ENCODE measurements around the gene PRKAG2. TPM values are rescaled to one million over a fixed set of nuclear protein-coding genes. Genes with fewer than 3 reads are reported as not detected.

Gene PRKAG2
- total RNA-seq, 1 experiment from 2014 or later: 10.9 TPM

DNA sequence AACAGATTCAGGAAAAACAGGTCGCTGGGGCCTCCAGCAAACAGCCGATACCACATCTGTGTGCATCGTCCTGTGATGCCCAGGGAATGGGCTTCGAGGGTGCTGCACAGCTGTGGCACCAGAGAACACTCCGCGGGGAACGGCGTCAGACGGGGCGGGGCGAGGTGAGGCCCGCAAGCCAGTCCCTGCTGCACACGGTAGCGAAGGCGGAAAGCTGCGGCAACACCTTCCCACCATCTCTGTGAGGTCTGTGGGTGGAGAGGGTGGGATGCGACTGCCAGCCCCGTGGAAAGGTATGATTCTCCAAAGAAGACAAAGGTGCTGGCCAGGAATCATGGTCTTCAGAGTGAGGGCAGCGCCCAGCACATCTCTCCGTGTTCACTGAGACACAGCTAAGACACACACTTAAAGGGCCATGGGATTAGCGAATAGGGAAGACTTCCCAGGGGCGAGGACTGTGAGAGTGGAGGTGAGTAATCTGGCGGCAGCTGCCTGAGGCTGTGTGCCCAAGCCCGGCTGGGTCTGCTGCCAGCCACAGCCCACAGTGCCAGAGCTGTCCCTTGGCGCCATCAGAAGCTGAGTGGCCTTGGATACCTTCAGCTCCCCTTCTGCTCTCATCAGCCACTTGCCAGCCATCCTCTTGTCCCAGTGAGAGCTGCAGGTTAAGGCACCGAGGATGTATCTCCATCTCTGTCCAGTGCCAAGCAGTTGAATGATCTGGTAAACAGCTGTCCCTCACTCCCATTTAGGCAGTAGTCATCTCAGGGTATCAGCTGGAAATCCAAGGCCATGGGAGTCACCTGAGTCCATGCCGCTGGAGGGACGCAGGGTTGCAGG, 17.6 kb downstream of the PRKAG2 start:
- Histone ChIP-seq H3K27ac (no peak overlapping the region), H3K4me3 (no peak overlapping the region), H3K27me3 (no peaks in the 10 kb centered on the region), H3K9me3 (replicated peaks) (no peaks in the 10 kb centered on the region), H3K36me3 (no peaks in the 10 kb centered on the region), H3K4me1 (no peaks in the 10 kb centered on the region; the same call in 1 of the 2 replicates)
- DNase-seq: no peak

DNA sequence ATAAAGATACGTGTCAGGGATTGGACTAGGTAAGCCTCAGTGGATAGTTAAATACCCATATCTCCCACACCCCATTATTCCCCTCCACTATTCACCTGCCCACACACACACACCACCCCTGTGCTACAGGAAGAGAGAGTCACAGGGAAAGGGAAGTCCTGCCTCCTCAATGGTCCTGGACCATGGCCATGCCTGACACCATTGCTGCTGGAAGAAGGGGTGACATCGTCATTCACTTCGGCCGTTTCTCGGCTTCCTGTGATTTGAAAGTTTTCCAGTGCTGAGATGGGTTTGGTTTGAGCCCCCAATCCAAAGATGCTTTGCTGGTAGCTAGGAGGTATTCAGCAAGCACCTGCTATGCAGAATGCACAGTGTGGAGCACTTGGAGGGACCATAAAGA, 18.5 kb downstream of the PRKAG2 start:
- no peak for DNase-seq
- Histone ChIP-seq H3K27ac (no peak overlapping the region), H3K36me3 (no peaks in the 10 kb centered on the region), H3K9me3 (replicated peaks) (no peaks in the 10 kb centered on the region), H3K27me3 (no peaks in the 10 kb centered on the region), H3K4me1 (no peaks in the 10 kb centered on the region), H3K4me3 (no peak overlapping the region)

DNA sequence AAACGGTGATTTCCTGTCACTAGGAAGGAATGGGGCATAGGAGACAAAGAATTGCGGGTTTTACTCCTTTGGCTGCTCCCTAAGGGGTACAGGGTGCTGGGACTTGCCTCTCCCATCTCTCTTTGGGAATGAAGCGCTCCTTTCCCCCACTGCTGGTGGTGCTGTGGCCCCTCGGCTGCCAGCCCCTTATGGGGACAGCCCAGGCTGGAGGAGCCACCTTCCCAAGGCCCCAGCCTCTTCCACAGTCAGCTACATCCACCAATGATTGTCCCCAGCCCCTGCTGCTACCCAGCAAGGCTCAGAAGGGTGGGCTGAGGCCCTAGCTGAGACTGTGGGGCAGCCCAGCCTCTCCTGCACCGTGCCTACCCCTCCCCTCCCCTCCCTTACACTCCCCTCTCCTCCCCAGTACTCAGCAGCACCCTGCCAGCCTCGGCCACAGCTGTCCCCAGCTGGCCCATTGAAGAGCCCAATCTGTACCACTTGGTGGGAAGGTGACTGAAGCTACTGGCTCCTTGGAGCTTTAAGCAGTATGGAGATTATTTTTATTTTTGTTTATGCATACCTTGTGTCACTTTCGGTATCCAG, 19.0 kb downstream of the PRKAG2 start:
- no peaks in the 10 kb centered on the region for H3K9me3 ChIP-seq (replicated peaks)
- no peaks in the 10 kb centered on the region for H3K27me3 ChIP-seq
- DNase-seq: no peak
- H3K27ac ChIP-seq: no peak overlapping the region
- H3K4me1 ChIP-seq: no peaks in the 10 kb centered on the region
- no peaks in the 10 kb centered on the region for H3K36me3 ChIP-seq
- H3K4me3 ChIP-seq: no peak overlapping the region

DNA sequence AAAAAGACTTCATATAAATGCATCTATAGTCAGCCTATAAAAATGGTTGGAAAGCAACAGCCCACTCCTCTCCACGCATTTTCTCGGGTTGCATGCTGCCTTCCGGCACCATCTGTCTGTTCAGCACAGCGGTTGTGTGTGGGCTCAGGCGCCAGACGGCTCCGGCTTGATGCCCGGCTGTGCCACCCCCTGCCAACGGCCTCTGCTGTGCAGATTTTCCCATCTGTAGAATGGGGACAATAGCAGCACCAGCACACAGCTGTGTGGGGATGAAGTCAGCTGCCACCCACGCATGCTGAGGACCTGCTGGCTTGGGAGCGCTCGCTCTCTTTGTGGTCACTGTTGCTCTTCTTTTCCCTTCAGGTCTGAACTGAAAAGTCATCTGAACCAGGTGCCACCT, 19.5 kb downstream of the PRKAG2 start:
- no peaks in the 10 kb centered on the region for H3K4me1 ChIP-seq
- H3K27me3 ChIP-seq: no peaks in the 10 kb centered on the region
- DNase-seq: no peak
- H3K4me3 ChIP-seq: no peak overlapping the region
- H3K9me3 ChIP-seq (replicated peaks): no peaks in the 10 kb centered on the region
- no peaks in the 10 kb centered on the region for H3K36me3 ChIP-seq
- H3K27ac ChIP-seq: no peak overlapping the region

DNA sequence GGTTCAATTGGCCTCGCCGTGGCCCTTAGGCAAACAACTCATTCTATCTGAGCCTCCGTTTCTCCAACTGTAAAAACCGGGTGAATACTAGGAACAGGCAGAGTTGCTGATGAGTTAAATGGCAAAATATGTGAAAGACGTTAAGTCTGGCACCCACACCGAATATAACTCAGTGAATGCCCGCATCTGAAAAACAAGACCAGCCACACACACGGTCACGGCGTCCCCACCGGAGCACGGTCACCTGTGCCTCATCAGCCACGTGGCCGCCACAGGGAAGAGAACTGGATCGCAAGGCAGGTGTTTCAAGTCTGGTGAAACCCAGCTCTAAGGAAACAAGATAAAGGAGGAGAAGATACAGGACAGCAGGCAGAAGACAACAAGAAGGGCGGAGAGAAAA, 20.4 kb downstream of the PRKAG2 start:
- no peak overlapping the region for H3K4me3 ChIP-seq
- no peaks in the 10 kb centered on the region for H3K9me3 ChIP-seq (replicated peaks)
- no peaks in the 10 kb centered on the region for H3K4me1 ChIP-seq
- no peaks in the 10 kb centered on the region for H3K36me3 ChIP-seq
- DNase-seq: no peak
- no peak overlapping the region for H3K27ac ChIP-seq
- H3K27me3 ChIP-seq: no peaks in the 10 kb centered on the region

DNA sequence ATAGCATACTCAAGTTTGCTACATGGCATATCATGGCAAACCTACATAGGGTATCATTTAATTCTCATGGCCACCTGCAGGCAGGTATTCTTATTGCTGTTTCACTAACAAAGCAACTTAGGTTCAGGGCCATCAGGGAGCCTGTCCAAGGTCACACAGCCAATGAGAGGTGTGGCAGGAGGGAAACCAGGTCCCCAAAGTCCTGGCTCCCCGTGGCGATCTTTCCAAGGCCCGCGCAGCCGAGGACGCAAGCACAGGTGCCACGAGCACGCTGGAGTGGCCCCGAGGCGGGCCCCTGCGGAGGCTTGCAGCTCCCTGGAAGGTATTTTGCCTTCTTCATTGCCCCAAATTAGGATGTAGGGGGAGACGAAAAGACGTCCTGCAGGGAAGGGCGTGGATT, 20.8 kb downstream of the PRKAG2 start:
- no peak for DNase-seq
- Histone ChIP-seq H3K9me3 (replicated peaks) (no peaks in the 10 kb centered on the region), H3K4me1 (no peaks in the 10 kb centered on the region), H3K4me3 (no peak overlapping the region), H3K27me3 (no peaks in the 10 kb centered on the region), H3K27ac (no peak overlapping the region), H3K36me3 (no peaks in the 10 kb centered on the region)

DNA sequence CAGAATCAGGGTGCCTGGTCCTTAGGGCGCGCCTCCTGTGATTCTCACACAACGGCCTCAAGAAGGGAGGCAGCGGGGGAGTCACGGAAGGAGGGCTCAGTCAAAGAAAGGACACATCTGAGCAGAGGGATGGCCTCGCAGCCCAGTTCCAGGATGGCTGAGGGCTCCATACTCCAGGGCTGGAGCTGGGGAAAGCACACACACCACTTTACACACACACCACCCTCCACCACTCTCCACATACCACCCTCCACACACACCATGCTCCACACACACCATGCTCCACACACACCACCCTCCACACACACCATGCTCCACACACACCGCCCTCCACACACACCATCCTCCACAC, 22.2 kb downstream of the PRKAG2 start:
- H3K27ac ChIP-seq: no peak overlapping the region
- H3K27me3 ChIP-seq: no peaks in the 10 kb centered on the region
- H3K9me3 ChIP-seq (replicated peaks): no peaks in the 10 kb centered on the region
- H3K36me3 ChIP-seq: no peaks in the 10 kb centered on the region
- H3K4me1 ChIP-seq: no peaks in the 10 kb centered on the region
- no peak overlapping the region for H3K4me3 ChIP-seq
- no peak for DNase-seq

DNA sequence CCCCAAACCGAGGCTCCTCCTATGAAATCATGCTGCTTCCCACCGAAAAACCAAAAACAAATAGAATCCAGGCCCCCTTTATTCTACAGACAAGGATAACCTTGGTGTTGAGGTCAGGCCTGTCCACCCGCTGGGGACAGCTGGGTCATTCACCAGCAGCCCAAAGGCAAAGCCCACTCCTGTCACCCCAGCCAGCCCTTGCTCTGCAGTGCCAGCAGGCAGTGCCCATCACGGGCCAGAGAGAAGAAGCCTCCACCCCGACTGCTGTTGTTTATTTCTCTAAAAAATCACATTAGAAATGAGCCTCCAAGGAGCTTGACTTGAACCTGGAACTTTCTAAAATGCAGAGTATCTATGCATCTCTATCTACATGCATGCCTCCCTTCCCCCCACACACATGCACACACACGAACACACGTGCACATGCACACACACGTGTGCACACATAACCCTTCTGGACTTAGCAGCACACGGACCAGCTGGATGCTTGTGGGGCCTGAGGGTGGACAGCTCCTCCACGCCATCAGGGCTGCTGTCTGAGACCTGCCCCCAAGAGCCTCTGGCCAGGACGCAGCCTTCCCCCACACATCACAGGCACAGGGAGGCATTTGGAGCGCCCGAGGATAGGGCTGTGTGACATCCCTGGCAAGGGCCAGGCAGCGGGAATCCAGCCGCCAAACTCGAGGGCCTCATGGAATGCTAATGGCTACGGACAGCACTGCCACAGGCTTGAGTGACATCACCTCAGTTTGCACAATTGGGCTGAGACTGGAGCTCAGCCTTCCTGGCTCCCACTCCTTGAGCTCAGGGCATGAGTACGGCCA, 22.8 kb downstream of the PRKAG2 start:
- H3K36me3 ChIP-seq: no peaks in the 10 kb centered on the region
- H3K4me1 ChIP-seq: no peaks in the 10 kb centered on the region
- no peak overlapping the region for H3K27ac ChIP-seq
- no peaks in the 10 kb centered on the region for H3K27me3 ChIP-seq
- H3K9me3 ChIP-seq (replicated peaks): no peaks in the 10 kb centered on the region
- peak in 1 of 2 experiments; percentile 23 for DNase-seq
- no peak overlapping the region for H3K4me3 ChIP-seq

DNA sequence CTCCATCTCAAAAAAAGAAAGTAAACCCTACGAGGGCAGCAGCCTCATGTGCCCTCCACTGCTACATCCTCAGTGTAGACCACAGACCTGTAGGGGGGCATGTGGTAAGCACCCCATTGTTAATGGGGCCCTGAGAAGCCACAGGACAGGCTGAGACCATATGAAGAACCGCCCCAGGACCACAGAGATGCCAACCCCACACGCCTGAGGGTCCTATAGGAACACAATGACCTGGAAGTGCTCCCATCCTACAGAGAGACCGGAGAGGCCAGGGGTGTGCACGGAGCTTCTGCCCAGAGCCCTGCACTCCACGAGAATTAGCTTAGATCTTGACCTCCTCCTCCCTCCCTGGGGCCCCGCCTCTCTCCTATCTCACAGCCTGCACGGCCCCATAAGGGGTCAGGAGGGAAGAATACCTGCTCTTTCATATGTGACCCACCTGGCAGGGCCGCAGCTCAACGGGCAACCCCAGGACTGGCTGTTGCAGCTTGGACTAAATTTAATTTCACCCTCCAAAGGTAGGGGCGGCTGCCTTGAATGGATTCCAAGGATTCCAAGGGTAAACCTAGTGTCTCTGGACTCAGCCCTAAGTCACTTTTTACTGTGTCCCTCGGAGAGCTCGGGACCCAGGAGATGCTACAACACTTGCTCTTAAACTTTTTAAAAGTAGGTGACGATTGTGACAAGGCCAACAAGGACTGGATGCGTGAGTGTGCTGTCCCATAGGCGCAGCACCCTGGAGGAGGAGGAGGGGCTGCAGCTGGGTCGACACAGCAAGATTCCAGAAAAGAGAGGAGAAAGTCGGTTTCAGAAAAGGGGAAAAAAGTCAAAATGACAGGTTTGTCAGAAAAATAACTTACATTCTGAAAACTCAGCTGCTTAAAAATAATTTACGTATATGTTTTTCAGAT, 24.2 kb downstream of the PRKAG2 start:
- Histone ChIP-seq H3K36me3 (no peaks in the 10 kb centered on the region), H3K4me3 (no peak overlapping the region), H3K27ac (no peak overlapping the region), H3K27me3 (no peaks in the 10 kb centered on the region), H3K4me1 (no peaks in the 10 kb centered on the region), H3K9me3 (replicated peaks) (no peaks in the 10 kb centered on the region)
- DNase-seq: no peak

DNA sequence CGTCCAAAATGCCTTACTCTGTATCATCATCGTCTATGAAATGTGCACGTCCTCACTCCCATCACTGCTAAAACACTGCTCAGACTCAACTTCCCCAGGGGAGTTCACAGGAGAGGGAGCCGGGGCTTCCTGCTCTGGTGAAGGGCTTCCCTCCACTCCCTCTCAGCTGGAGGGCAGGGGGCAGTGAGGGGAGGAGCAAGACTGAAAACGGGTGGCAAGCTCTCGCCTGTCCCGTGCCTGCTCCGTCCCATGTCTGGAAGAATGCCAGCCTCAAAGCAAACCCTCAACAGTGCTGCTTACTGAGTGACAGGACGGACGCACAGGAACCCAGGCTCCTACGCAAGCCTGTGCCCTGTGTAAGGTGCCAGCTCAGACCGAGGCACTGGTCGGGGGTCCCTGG, 25.1 kb downstream of the PRKAG2 start:
- H3K9me3 ChIP-seq (replicated peaks): no peaks in the 10 kb centered on the region
- H3K27ac ChIP-seq: no peak overlapping the region
- H3K27me3 ChIP-seq: no peaks in the 10 kb centered on the region
- no peaks in the 10 kb centered on the region for H3K36me3 ChIP-seq
- no peak overlapping the region for H3K4me3 ChIP-seq
- no peak for DNase-seq
- no peaks in the 10 kb centered on the region for H3K4me1 ChIP-seq

DNA sequence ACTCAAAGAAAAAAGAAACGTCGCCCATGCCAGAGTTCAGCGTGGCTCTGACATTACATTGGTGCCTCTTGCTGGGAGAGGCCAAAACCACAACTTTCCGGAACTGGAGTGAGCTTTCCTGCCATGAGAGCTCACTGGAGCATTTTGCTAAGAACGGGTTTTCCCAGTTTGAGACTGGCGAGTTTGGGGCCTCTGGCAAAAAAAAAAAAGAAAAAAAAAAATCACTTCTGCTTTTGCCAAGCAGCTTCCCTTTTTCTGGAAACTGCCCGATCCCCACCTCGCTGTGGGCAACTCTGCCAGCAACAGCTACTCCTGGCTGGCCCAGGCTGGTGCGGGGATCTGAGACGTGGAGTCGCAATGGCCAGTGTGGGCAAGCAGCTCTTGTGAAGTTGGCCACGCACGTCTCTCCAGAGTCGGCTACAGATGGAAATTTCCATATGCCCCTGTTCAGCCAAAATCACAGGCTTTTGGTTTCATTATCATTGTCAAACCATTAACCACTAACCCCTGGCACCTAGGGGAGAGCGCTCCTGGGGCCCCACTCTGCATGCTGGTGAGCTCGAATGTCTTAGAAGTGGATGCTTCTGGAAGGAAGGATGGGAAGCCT, 25.7 kb downstream of the PRKAG2 start:
- DNase-seq: no peak
- no peak overlapping the region for H3K27ac ChIP-seq
- no peaks in the 10 kb centered on the region for H3K4me1 ChIP-seq
- H3K9me3 ChIP-seq (replicated peaks): no peaks in the 10 kb centered on the region
- H3K4me3 ChIP-seq: no peak overlapping the region
- no peaks in the 10 kb centered on the region for H3K27me3 ChIP-seq
- no peaks in the 10 kb centered on the region for H3K36me3 ChIP-seq

DNA sequence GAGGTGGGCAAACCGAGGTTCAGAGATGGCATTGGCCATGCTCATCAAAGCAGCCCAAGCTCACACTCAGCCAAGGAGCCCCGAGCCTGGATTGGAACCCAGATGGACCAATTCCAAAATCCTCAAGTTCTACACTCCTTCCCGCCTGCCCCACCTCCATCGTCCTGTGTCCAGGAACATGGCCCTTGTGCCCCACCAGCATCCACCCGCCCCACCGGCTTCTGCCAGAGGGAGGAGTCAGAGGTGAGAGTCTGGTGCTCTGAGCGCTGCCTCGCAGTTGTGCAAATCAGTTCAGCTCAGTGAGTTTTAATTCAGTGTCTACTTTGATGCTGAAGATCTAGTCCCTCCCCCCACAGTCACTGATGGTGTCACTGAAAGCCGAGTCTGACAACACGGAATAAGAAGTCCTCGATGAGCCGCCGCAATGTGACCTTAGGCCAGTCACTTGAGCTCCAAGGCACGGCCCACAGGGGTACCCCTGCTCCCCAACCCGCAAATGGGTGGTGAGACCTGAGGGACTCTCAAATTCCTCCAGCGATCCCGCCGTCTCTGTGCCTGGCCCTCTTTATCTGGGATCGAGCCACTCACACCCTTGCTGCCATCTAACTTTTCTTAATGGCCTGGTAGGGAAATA, 26.3 kb downstream of the PRKAG2 start:
- H3K36me3 ChIP-seq: no peaks in the 10 kb centered on the region
- no peak overlapping the region for H3K27ac ChIP-seq
- no peaks in the 10 kb centered on the region for H3K4me1 ChIP-seq
- DNase-seq: no peak
- no peaks in the 10 kb centered on the region for H3K9me3 ChIP-seq (replicated peaks)
- H3K4me3 ChIP-seq: no peak overlapping the region
- H3K27me3 ChIP-seq: no peaks in the 10 kb centered on the region

DNA sequence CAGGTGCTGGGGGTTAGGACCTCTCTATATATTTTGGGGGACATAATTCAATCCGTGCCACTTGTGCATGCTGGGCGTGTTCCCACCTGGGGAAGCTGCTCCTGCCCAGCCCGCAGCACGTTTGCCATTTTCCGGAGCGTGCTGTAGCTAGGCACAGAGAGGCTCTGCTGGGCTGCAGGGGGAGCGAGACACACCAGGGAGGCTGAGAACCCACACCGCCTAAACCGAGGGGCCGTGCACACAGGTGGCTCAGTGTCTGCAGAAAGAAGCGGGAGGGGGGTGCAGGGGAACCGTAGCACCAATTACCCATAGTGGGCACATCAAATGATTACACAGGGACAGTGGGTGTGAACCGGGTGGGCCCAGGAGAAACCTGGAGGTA, 27.0 kb downstream of the PRKAG2 start:
- no peak for DNase-seq

More for the DNA sequence above, 27.0 kb downstream of the PRKAG2 start:
- no peaks in the 10 kb centered on the region for H3K36me3 ChIP-seq
- no peak overlapping the region for H3K4me3 ChIP-seq
- no peaks in the 10 kb centered on the region for H3K4me1 ChIP-seq
- no peaks in the 10 kb centered on the region for H3K27me3 ChIP-seq
- H3K9me3 ChIP-seq (replicated peaks): no peaks in the 10 kb centered on the region
- no peak overlapping the region for H3K27ac ChIP-seq

Data from SJCRH30 (cell line).